Ascending aorta (tissue), 2 donors: Measurements from ENCODE around the gene RIN3. TPM values are rescaled to one million over a fixed set of nuclear protein-coding genes. Genes with fewer than 3 reads are reported as not detected.
"Not testable (repeated sequence)": the region's sequence is repeated elsewhere in the genome, so short reads cannot be mapped to it uniquely, and the experiment has no call there.

Experiments used
- DNase-seq, 2 donors: peaks; one replicate each; pipeline ENCODE4 v3.0.0-alpha.2; 2019; ENCODE audit warnings: low spot score in 2 of 2
- H3K27ac ChIP-seq, 2 donors: fragments of 200-600 bp; sonication (generic); one replicate each; pipeline ENCODE4 v1.5.1; 2016 to 2017; ENCODE audit warnings: mild to moderate bottlenecking in 1 of 2
- H3K27me3 ChIP-seq: fragments of 200-600 bp; sonication (generic); one replicate; pipeline ENCODE4 v1.5.1; 2017
- H3K36me3 ChIP-seq, 2 donors: fragments of 200-600 bp; sonication (generic); one replicate each; pipeline ENCODE4 v1.5.1; 2016
- H3K4me1 ChIP-seq, 2 donors: fragments of 200-600 bp; sonication (generic); one replicate each; pipeline ENCODE4 v1.5.1; 2016 to 2017; ENCODE audit warnings: mild to moderate bottlenecking in 1 of 2
- H3K4me3 ChIP-seq, 2 donors: fragments of 200-600 bp; sonication (generic); one replicate each; pipeline ENCODE4 v1.5.1; 2016 to 2017; ENCODE audit warnings: mild to moderate bottlenecking in 1 of 2
- H3K9me3 ChIP-seq, 2 donors: fragments of 200-600 bp; sonication (generic); one replicate each; pipeline ENCODE4 v1.5.1; 2016
- CTCF ChIP-seq, 3 experiments: fragments of 200-600 bp in 2 of 3; fragments of 450-650 bp in 1 of 3; sonication (generic) in 2 of 3; IDR thresholded peaks; one replicate each; pipeline ENCODE4 v1.5.1; 2016 to 2019; ENCODE audit warnings: antibody characterized with exemption in 3 of 3, mild to moderate bottlenecking in 1 of 3, moderate library complexity in 1 of 3
- intact Hi-C: fragments of 100-400 bp; cut with DNase I; formaldehyde crosslinking; loops from one replicate; pipeline ENCODE4 v1.15.1; 2023
- total RNA-seq: library from RNA; depleted of rRNA; stranded (reverse); fragments of >200 nt; gene quantifications from one replicate; pipeline ENCODE4 v1.1.0, GENCODE V29; 2016

RIN3 gene
- total RNA-seq, 1 donor from 2014 or later = 30.3 TPM

GRCh38 chr14:92714739-92715307 lies 201.2 kb downstream of the RIN3 start:
- H3K9me3 ChIP-seq, H3K4me1 ChIP-seq, H3K27me3 ChIP-seq, H3K4me3 ChIP-seq, H3K27ac ChIP-seq: not testable (repeated sequence)
- peaks cover 31 to 37% of the 10 kb centered on the region in 2 donors for H3K36me3 ChIP-seq
- intact Hi-C loops = loop anchor here (1.0 kb wide), 1 partner anchor 69 kb away; no protein-coding TSS in a partner anchor
- peak; percentile 63 to 73 (median 68) for TF ChIP-seq CTCF (IDR thresholded peaks at IDR 0.05)
- DNase-seq = peak in 1 of 2 donors; percentile 89

- no peak for TF ChIP-seq CTCF (IDR thresholded peaks at IDR 0.05)
- H3K36me3 ChIP-seq = peaks cover 22 to 24% of the 10 kb centered on the region in 2 donors
- intact Hi-C loops = no loop called here
These were observed 202.6 kb downstream of the RIN3 start for GRCh38 chr14:92716131-92716530.

GRCh38 chr14:92717571-92718042 lies 204.0 kb downstream of the RIN3 start:
- no peak for DNase-seq
- TF ChIP-seq CTCF (IDR thresholded peaks at IDR 0.05) = no peak

More at GRCh38 chr14:92716131-92716530, 202.6 kb downstream of the RIN3 start:
- DNase-seq = no peak
- Histone ChIP-seq H3K27ac (no peak overlapping the region), H3K4me1 (peaks cover 9 to 14% of the 10 kb centered on the region in 2 donors), H3K4me3 (no peak overlapping the region), H3K9me3 (no peaks in the 10 kb centered on the region), H3K27me3 (no peaks in the 10 kb centered on the region)

GRCh38 chr14:92718664-92719063 lies 205.1 kb downstream of the RIN3 start:
- Histone ChIP-seq H3K27me3 (no peaks in the 10 kb centered on the region), H3K36me3 (peaks cover 1 to 6% of the 10 kb centered on the region in 2 donors), H3K4me3 (no peak overlapping the region), H3K4me1 (peaks cover 9 to 14% of the 10 kb centered on the region in 2 donors), H3K9me3 (no peaks in the 10 kb centered on the region), H3K27ac (peak overlapping the region in 1 of 2 donors; percentile 27)
- TF ChIP-seq CTCF (IDR thresholded peaks at IDR 0.05) = no peak
- DNase-seq = no peak
- intact Hi-C loops = no loop called here

More at GRCh38 chr14:92717571-92718042, 204.0 kb downstream of the RIN3 start:
- Histone ChIP-seq H3K27ac (peak overlapping the region in 1 of 2 donors; percentile 5), H3K4me1 (peaks cover 9 to 14% of the 10 kb centered on the region in 2 donors), H3K9me3 (no peaks in the 10 kb centered on the region), H3K27me3 (no peaks in the 10 kb centered on the region), H3K4me3 (no peak overlapping the region), H3K36me3 (peaks cover 9 to 11% of the 10 kb centered on the region in 2 donors)
- intact Hi-C loops = no loop called here

- Histone ChIP-seq H3K27me3 (no peaks in the 10 kb centered on the region), H3K36me3 (peaks cover 0 to 6% of the 10 kb centered on the region in 2 donors), H3K9me3 (no peaks in the 10 kb centered on the region), H3K4me1 (peaks cover 9 to 14% of the 10 kb centered on the region in 2 donors), H3K4me3 (no peak overlapping the region), H3K27ac (peak overlapping the region in 1 of 2 donors; percentile 57)
- intact Hi-C loops = no loop called here
- DNase-seq = no peak
- TF ChIP-seq CTCF (IDR thresholded peaks at IDR 0.05) = no peak
These were observed 205.8 kb downstream of the RIN3 start for GRCh38 chr14:92719421-92719820.
